Caco-2 (cell line): ENCODE data around the gene ROBO1. TPM values are rescaled to one million over a fixed set of nuclear protein-coding genes. Genes with fewer than 3 reads are reported as not detected.

Experiments
- BruUV-seq: library from RNA; stranded (reverse); fragments of 400-500 nt; replicated peaks from 2 replicates; lab custom pipeline; 2021; lab: Mats Ljungman, UMichigan
- CTCF ChIA-PET: fragments of 300-600 bp; sonication (Branson Sonifier 250); formaldehyde crosslinking; loops from one replicate; lab custom pipeline; 2022; ENCODE audit warnings: antibody characterized with exemption; lab: Charles Lee
- POLR2A ChIA-PET: fragments of 300-600 bp; sonication (Branson Sonifier 250); formaldehyde crosslinking; loops from one replicate; lab custom pipeline; 2022; ENCODE audit warnings: antibody characterized with exemption; lab: Charles Lee
- DNase-seq, 2 experiments: peaks; one replicate each; pipeline versions ENCODE4 v3.0.0 to v3.0.0-alpha.2; 2020 to 2022
- H3K27me3 ChIP-seq: replicated peaks from 2 replicates; pipeline ENCODE4 v1.6.0; 2011; ENCODE audit warnings: low read length; ENCODE audit not compliant: control insufficient read depth, insufficient read depth
- H3K36me3 ChIP-seq: 2 replicates; pipeline ENCODE4 v1.5.1; 2011; ENCODE audit warnings: low read length; ENCODE audit not compliant: control insufficient read depth, insufficient read depth
- H3K4me1 ChIP-seq: fragments of 250-450 bp; sonication (Bioruptor Pico); 2 replicates; pipeline ENCODE4 v1.5.1; 2020; ENCODE audit warnings: mild to moderate bottlenecking
- H3K4me3 ChIP-seq: 2 replicates; pipeline ENCODE4 v1.5.1; 2011; ENCODE audit warnings: low read depth, mild to moderate bottlenecking, control low read depth, low read length
- H3K9me3 ChIP-seq: fragments of 250-450 bp; sonication (Bioruptor Pico); 2 replicates; pipeline ENCODE4 v1.5.1; 2020; ENCODE audit warnings: mild to moderate bottlenecking, moderate library complexity
- H3K27ac Mint-ChIP-seq: one replicate; pipeline ENCODE4 v1.8.0; 2022; ENCODE audit warnings: mixed read lengths; ENCODE audit not compliant: unreplicated experiment
- H3K27me3 Mint-ChIP-seq: one replicate; pipeline ENCODE4 v1.8.0; 2022; ENCODE audit warnings: mixed read lengths; ENCODE audit not compliant: insufficient read depth, unreplicated experiment
- H3K36me3 Mint-ChIP-seq: one replicate; pipeline ENCODE4 v1.8.0; 2022; ENCODE audit warnings: mild to moderate bottlenecking, mixed read lengths; ENCODE audit not compliant: insufficient read depth, unreplicated experiment
- H3K4me1 Mint-ChIP-seq: one replicate; pipeline ENCODE4 v1.8.0; 2022; ENCODE audit warnings: low read depth, mixed read lengths; ENCODE audit not compliant: unreplicated experiment
- H3K4me3 Mint-ChIP-seq: one replicate; pipeline ENCODE4 v1.8.0; 2022; ENCODE audit warnings: mild to moderate bottlenecking, moderate library complexity, mixed read lengths; ENCODE audit not compliant: unreplicated experiment
- H3K9me3 Mint-ChIP-seq: one replicate; pipeline ENCODE4 v1.8.0; 2022; ENCODE audit warnings: mixed read lengths; ENCODE audit not compliant: unreplicated experiment
- intact Hi-C: fragments of 100-400 bp; cut with micrococcal nuclease; formaldehyde crosslinking; loops from one replicate; pipeline ENCODE4 v1.10.0; 2022; ENCODE audit not compliant: unreplicated experiment
- total RNA-seq: library from RNA; stranded (reverse); gene quantifications from 2 replicates; pipeline ENCODE4 v1.2.3, GENCODE V29; 2022
- TF ChIP-seq, protein P1 (sequence below), 2 experiments: fragments of 200-600 bp in 1 of 2; IDR thresholded peaks; 1 replicate in 1 of 2; 2 replicates in 1 of 2; pipeline versions ENCODE4 v1.5.1 to v1.8.0; 2011 to 2022; ENCODE audit warnings: antibody characterized with exemption in 1 of 2, control low read depth in 1 of 2, inconsistent platforms in 1 of 2, low read depth in 1 of 2, low read length in 1 of 2, mild to moderate bottlenecking in 1 of 2, moderate library complexity in 1 of 2; ENCODE audit not compliant: insufficient read depth in 1 of 2, severe bottlenecking in 1 of 2, unreplicated experiment in 1 of 2

Gene ROBO1
- total RNA-seq, 1 experiment from 2014 or later: 1.8 TPM

DNA sequence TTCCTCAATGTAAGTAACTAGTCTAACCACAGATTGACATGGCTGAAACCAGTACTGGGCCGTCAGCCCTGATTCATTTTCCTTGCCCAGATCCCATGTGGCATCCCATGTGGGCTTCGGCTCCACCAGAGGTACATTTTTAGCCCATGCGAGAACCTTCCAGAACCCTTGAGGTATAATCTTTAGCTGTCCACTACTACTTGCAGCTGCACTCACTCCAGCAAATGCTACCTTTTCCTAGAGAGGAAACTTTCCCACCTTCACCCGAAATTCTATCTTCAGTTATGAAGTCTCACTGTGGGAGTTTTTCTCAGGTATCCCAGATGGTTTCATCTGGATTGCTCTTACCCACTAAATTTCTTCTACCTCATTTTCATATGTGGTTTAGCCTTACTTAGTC lies 907.2 kb downstream of the ROBO1 start:
- H3K9me3 Mint-ChIP-seq: no peaks in the 10 kb centered on the region
- CTCF ChIA-PET: no interaction called here
- no peak overlapping the region for H3K27ac Mint-ChIP-seq
- H3K4me3 Mint-ChIP-seq: no peak overlapping the region
- TF ChIP-seq, protein P1, sequence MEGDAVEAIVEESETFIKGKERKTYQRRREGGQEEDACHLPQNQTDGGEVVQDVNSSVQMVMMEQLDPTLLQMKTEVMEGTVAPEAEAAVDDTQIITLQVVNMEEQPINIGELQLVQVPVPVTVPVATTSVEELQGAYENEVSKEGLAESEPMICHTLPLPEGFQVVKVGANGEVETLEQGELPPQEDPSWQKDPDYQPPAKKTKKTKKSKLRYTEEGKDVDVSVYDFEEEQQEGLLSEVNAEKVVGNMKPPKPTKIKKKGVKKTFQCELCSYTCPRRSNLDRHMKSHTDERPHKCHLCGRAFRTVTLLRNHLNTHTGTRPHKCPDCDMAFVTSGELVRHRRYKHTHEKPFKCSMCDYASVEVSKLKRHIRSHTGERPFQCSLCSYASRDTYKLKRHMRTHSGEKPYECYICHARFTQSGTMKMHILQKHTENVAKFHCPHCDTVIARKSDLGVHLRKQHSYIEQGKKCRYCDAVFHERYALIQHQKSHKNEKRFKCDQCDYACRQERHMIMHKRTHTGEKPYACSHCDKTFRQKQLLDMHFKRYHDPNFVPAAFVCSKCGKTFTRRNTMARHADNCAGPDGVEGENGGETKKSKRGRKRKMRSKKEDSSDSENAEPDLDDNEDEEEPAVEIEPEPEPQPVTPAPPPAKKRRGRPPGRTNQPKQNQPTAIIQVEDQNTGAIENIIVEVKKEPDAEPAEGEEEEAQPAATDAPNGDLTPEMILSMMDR (IDR thresholded peaks at IDR 0.05; ENCODE audit: insufficient read depth in 1 of 2, low read depth in 1 of 2, low read length in 1 of 2, severe bottlenecking in 1 of 2, unreplicated experiment in 1 of 2): no peak
- H3K27me3 ChIP-seq: no peaks in the 10 kb centered on the region
- intact Hi-C loops: no loop called here
- no peaks in the 10 kb centered on the region for H3K4me1 Mint-ChIP-seq
- no peaks in the 10 kb centered on the region for H3K36me3 Mint-ChIP-seq
- POLR2A ChIA-PET: no interaction called here
- H3K9me3 ChIP-seq: no peaks in the 10 kb centered on the region
- H3K27me3 Mint-ChIP-seq: no peaks in the 10 kb centered on the region
- H3K4me3 ChIP-seq: no peak overlapping the region
- no TSS peak for BruUV-seq
- no peak for DNase-seq
- H3K4me1 ChIP-seq: no peaks in the 10 kb centered on the region
- no peaks in the 10 kb centered on the region for H3K36me3 ChIP-seq

DNA sequence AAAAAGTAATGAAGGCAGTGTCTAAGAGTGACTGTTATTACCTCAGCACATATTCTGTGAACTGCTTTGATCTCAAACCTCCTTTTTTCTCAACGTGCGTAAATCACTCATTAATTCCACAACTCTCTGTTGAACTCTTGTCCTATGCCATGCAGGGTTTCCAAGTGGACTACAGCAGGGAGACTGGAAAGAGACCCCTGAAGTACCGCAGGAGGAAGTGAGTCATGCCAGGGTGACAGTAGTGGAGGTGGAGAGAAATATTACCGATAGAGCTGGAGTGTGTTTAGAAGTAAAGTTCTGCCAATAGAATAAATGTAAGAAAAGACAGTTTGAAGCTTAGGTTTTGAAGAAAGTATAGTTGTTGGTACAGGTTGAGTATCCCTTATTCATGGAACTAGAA lies 908.9 kb downstream of the ROBO1 start:
- CTCF ChIA-PET: no interaction called here
- no peaks in the 10 kb centered on the region for H3K9me3 ChIP-seq
- POLR2A ChIA-PET: no interaction called here
- Mint-ChIP-seq H3K4me3 (no peak overlapping the region), H3K36me3 (no peaks in the 10 kb centered on the region), H3K27me3 (no peaks in the 10 kb centered on the region), H3K27ac (no peak overlapping the region), H3K4me1 (no peaks in the 10 kb centered on the region), H3K9me3 (no peaks in the 10 kb centered on the region)
- no peak for DNase-seq
- no TSS peak for BruUV-seq
- no peaks in the 10 kb centered on the region for H3K4me1 ChIP-seq
- H3K27me3 ChIP-seq: no peaks in the 10 kb centered on the region
- no peaks in the 10 kb centered on the region for H3K36me3 ChIP-seq
- H3K4me3 ChIP-seq: no peak overlapping the region
- intact Hi-C loops: no loop called here
- TF ChIP-seq, protein P1 (IDR thresholded peaks at IDR 0.05; ENCODE audit: insufficient read depth in 1 of 2, low read depth in 1 of 2, low read length in 1 of 2, severe bottlenecking in 1 of 2, unreplicated experiment in 1 of 2): no peak

DNA sequence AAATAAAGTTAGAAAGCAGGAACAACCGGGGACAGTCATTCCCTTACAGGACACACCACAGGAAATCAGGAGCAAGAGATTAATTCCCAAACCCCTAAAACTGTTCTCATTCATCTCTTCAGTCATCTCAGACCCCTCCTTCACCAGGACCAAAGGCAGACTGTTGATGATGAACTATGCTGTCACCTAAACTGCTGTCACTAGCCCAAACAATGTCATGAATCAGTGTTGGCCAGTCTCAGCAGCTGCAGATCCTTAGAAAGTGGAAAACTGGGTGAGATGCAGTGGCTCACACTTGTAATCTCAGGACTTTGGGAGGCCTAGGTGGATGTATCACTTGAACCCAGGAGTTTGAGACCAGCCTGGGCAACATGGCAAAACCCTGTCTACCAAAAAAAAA lies 909.6 kb downstream of the ROBO1 start:
- Mint-ChIP-seq H3K27ac (no peak overlapping the region), H3K4me1 (no peaks in the 10 kb centered on the region), H3K27me3 (no peaks in the 10 kb centered on the region), H3K4me3 (no peak overlapping the region), H3K36me3 (no peaks in the 10 kb centered on the region), H3K9me3 (no peaks in the 10 kb centered on the region)
- TF ChIP-seq, protein P1 (IDR thresholded peaks at IDR 0.05; ENCODE audit: insufficient read depth in 1 of 2, low read depth in 1 of 2, low read length in 1 of 2, severe bottlenecking in 1 of 2, unreplicated experiment in 1 of 2): no peak
- ChIA-PET POLR2A (no interaction called here), CTCF (no interaction called here)
- no peak for DNase-seq
- H3K27me3 ChIP-seq: no peaks in the 10 kb centered on the region
- no peaks in the 10 kb centered on the region for H3K9me3 ChIP-seq
- BruUV-seq: no TSS peak
- H3K4me1 ChIP-seq: no peaks in the 10 kb centered on the region
- no peak overlapping the region for H3K4me3 ChIP-seq
- intact Hi-C loops: no loop called here
- H3K36me3 ChIP-seq: no peaks in the 10 kb centered on the region
